Peyer's patch (tissue), 4 donors: ENCODE results near the gene INPP4A.

Experiments
- POLR2A ChIP-seq, 2 donors: fragments of 450-650 bp; IDR thresholded peaks; one replicate each; pipeline ENCODE4 v1.5.1; 2017; ENCODE audit warnings: antibody characterized with exemption in 2 of 2, mild to moderate bottlenecking in 2 of 2, moderate library complexity in 2 of 2
- TF ChIP-seq, protein P1 (sequence below), 6 experiments: fragments of 450-650 bp in 4 of 6; fragments of 200-600 bp in 2 of 6; sonication (generic) in 1 of 6; IDR thresholded peaks; one replicate each; pipeline ENCODE4 v1.5.1; 2017 to 2019; ENCODE audit warnings: antibody characterized with exemption in 6 of 6, mild to moderate bottlenecking in 3 of 6, moderate library complexity in 1 of 6

DNA sequence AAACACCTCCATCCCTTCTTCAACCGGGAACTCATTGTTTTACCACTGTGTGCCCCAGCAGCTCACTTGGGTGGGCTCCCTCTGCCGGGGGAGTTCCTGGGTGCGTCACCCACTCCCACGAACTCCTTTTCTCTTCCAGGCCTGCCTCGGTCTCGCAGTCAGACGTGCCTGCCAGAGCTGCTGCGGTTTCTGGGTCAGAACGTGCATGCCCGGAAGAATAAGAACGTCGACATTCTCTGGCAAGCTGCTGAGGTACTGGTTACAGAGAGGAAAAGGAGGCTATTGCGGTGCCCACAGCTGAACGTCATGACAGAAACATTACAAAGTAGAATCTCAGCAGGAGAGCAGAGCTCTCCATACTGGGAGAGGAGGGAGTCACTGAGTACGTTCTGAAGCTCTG lies 128.0 kb downstream of the INPP4A start:
- TF ChIP-seq, protein P1, sequence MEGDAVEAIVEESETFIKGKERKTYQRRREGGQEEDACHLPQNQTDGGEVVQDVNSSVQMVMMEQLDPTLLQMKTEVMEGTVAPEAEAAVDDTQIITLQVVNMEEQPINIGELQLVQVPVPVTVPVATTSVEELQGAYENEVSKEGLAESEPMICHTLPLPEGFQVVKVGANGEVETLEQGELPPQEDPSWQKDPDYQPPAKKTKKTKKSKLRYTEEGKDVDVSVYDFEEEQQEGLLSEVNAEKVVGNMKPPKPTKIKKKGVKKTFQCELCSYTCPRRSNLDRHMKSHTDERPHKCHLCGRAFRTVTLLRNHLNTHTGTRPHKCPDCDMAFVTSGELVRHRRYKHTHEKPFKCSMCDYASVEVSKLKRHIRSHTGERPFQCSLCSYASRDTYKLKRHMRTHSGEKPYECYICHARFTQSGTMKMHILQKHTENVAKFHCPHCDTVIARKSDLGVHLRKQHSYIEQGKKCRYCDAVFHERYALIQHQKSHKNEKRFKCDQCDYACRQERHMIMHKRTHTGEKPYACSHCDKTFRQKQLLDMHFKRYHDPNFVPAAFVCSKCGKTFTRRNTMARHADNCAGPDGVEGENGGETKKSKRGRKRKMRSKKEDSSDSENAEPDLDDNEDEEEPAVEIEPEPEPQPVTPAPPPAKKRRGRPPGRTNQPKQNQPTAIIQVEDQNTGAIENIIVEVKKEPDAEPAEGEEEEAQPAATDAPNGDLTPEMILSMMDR (IDR thresholded peaks at IDR 0.05), result no peak
- TF ChIP-seq POLR2A (IDR thresholded peaks at IDR 0.05), result no peak
